Fibroblast of the aortic adventitia (primary cell): ENCODE data around the gene SMOC1. TPM values are rescaled to one million over a fixed set of nuclear protein-coding genes. Genes with fewer than 3 reads are reported as not detected.

Experiments used
- DNase-seq: peaks from one replicate; pipeline ENCODE4 v3.0.0-alpha.2; 2010; ENCODE audit warnings: low read depth
- H3K4me3 ChIP-seq: 2 replicates; pipeline ENCODE4 v1.5.1; 2011; ENCODE audit warnings: low read depth, mild to moderate bottlenecking, control low read depth, low read length, moderate library complexity
- total RNA-seq: library from RNA; depleted of rRNA; stranded (reverse); fragments of >200 nt; gene quantifications from 2 replicates; pipeline ENCODE4 v1.2.3, GENCODE V29; 2012; ENCODE audit warnings: low replicate concordance
- TF ChIP-seq, protein P1 (sequence below): IDR thresholded peaks from 2 replicates; pipeline ENCODE4 v1.5.1; 2011; ENCODE audit warnings: mild to moderate bottlenecking, low read length, control low read depth, inconsistent platforms; ENCODE audit not compliant: insufficient read depth

Gene SMOC1
- total RNA-seq, 1 donor = 1.1 TPM

DNA sequence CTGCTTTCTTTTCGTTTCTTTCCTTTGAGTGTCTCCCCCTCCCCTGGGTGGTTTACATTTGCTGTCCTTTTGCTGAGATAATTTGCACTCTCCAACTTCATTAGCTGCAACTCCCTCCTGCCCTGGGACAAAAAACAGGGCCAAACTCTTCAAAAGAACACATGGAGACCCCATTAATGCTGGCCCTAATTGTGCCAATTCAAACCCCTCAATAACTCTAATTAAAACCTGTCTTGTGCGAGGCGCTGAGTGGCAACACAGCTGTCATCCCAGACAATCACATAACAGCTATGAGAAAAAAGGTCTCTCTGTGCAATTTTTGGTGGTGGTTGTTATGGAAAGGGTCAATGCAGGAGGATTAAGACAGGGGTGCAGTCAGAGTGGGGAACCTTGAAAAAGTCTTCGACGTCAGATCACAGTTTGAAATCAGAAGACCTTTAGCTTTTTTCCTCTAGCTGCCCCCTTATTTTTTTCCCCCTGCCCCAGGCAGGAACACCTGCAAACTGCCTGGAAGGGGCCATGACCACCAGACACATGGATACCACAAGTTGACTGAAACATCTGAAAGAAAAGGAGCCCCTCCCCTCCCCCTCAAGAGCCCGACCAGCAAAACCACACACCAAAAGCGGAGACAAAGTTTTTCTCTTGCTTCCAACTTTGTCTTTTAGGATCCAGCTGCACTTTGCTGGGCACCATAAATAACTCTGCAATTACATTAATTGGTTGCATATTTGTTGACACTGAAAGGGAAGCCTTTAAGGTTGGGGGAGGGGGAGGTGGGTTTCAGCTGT is 26.5 kb upstream of the SMOC1 start:
- TF ChIP-seq, protein P1, sequence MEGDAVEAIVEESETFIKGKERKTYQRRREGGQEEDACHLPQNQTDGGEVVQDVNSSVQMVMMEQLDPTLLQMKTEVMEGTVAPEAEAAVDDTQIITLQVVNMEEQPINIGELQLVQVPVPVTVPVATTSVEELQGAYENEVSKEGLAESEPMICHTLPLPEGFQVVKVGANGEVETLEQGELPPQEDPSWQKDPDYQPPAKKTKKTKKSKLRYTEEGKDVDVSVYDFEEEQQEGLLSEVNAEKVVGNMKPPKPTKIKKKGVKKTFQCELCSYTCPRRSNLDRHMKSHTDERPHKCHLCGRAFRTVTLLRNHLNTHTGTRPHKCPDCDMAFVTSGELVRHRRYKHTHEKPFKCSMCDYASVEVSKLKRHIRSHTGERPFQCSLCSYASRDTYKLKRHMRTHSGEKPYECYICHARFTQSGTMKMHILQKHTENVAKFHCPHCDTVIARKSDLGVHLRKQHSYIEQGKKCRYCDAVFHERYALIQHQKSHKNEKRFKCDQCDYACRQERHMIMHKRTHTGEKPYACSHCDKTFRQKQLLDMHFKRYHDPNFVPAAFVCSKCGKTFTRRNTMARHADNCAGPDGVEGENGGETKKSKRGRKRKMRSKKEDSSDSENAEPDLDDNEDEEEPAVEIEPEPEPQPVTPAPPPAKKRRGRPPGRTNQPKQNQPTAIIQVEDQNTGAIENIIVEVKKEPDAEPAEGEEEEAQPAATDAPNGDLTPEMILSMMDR = no peak
- no peak overlapping the region for H3K4me3 ChIP-seq
- no peak for DNase-seq

DNA sequence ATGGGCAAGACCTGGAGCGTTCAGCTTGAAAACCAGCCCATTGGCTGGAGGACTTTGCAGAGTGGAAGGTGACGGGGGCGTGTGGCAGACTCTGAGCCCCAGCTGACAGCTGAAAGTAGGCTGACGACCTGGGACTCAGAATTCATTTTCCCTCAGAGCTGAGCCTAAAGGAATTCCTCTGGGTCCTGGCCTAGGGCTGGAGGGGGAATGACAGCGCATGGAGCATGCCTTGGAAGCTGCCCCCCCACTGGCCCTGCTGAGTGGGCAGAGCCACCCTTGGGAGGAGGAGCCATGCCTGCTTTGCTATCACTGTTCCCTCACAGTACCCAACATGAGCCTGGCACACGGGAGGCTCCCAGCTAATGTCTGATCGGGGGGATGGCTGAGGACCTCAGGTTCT is 25.4 kb upstream of the SMOC1 start:
- no peak overlapping the region for H3K4me3 ChIP-seq
- DNase-seq = no peak
- TF ChIP-seq, protein P1 = no peak

DNA sequence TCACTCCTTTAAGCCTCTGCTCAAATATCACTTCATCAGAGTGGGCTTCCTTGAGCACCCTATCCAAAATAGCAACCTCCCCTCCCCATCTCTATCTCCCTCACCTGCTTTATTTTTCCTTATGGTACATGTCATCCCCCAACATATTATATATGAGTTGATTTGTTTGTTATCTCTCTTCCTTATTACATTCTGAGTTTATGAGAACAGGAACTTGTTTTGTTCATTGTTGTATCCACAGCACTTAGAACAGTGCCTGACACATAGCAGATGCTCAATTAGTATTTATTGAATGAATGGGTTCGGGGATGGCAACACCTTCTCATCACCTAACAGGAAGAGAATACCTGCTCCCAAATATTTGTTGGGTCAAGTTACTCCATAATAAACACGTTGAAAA is 24.6 kb upstream of the SMOC1 start:
- TF ChIP-seq, protein P1 = no peak
- no peak for DNase-seq
- H3K4me3 ChIP-seq = no peak overlapping the region

DNA sequence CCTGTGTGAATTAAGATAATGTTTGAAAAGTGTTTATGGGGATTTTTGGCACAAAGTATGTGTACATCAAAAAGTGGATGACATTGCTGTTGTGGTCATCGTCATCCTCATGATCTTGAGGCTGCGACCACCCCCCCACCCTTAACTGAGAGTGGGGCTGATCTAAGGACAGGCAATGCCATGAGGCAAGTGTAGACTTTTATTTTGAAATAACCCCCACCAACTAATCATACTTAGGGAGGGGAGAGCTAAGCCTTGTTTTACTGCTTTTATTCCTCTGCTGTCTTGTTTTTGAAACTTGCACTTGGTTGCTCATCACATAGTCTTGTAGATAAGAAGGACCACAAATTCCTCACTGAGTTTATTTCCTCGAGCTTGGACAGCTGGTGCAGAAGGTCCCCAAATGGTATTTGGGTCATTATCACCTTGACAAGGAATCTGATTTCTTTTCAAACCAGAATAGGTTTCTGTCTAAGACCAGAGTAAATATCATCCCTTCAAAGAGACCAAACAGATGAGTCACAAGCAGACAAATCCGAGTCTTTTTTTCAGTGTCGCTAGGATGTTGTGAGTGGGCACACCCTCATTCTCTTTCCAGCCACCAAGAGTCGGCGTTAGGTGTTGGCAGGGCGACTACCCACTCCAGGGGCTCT is 23.9 kb upstream of the SMOC1 start:
- TF ChIP-seq, protein P1 = no peak
- DNase-seq = no peak
- H3K4me3 ChIP-seq = no peak overlapping the region

DNA sequence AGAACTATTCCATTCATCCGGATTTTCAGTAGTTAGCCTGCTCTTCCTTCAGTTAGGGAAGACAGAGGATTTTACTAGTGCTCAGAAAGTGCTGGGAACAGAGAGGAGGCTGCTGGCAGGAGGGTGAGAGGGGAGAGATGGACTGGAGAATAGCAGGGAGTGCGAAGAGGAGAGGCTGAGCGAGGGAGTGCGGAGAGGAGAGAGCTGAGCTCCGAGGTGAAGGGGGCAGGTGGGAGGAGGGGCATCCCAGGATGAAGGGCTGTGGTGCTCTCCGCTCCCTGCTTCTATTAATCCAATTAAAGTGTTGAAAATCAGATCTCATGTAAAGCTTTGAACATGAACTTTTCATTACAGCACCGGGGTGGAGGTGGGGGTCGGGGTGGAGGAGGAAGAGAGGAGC is 20.4 kb upstream of the SMOC1 start:
- DNase-seq = no peak
- TF ChIP-seq, protein P1 = no peak
- no peak overlapping the region for H3K4me3 ChIP-seq

DNA sequence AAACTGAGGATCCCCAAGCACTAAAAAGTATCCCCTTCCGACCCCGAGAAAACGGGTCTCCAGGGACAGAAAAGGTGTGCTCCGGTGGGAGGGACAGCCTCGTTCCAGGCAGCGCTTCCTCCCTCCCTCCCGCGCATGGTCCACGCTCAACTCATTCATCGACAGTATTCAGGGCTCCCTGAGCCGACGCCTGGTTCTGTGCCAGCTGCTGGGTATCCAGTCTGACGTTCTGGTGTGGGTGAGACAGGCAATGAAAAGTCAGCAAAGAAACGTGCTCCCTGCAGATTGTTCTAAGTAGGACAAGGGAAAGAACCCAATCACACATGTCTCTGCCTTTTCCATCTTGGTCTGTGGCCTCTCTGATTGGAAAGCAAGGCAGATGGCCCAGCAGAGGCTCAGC is 19.6 kb upstream of the SMOC1 start:
- H3K4me3 ChIP-seq = no peak overlapping the region
- TF ChIP-seq, protein P1 = no peak
- DNase-seq = no peak
